Tibial artery (tissue), 4 donors: ENCODE data around the gene CALML6.
"Not testable (repeated sequence)": the region's sequence is repeated elsewhere in the genome, so short reads cannot be mapped to it uniquely, and the experiment has no call there.

Experiments
- DNase-seq, 2 donors: peaks; one replicate each; pipeline ENCODE4 v3.0.0-alpha.2; 2019
- H3K27ac ChIP-seq, 2 donors: fragments of 200-600 bp; sonication (generic) in 1 of 2; 1 replicate in 1 of 2; 2 replicates in 1 of 2; pipeline ENCODE4 v1.5.1; 2018 to 2019; ENCODE audit warnings: mild to moderate bottlenecking in 1 of 2
- H3K27me3 ChIP-seq, 2 donors: fragments of 200-600 bp; sonication (generic) in 1 of 2; one replicate each; pipeline versions ENCODE4 v1.5.1 to v1.6.0; 2016 to 2019
- H3K36me3 ChIP-seq, 3 donors: fragments of 200-600 bp; sonication (generic) in 2 of 3; one replicate each; pipeline ENCODE4 v1.5.1; 2016 to 2019; ENCODE audit warnings: mild to moderate bottlenecking in 2 of 3
- H3K4me1 ChIP-seq, 4 donors: fragments of 200-600 bp; sonication (generic) in 2 of 4; 1 replicate in 3 of 4; 2 replicates in 1 of 4; pipeline ENCODE4 v1.5.1; 2016 to 2019
- H3K4me3 ChIP-seq, 2 donors: fragments of 200-600 bp; sonication (generic) in 1 of 2; 1 replicate in 1 of 2; 2 replicates in 1 of 2; pipeline ENCODE4 v1.5.1; 2018 to 2019; ENCODE audit warnings: mild to moderate bottlenecking in 2 of 2
- H3K9me3 ChIP-seq, 3 donors: fragments of 200-600 bp; sonication (generic) in 1 of 3; one replicate each; pipeline ENCODE4 v1.5.1; 2016 to 2019
- intact Hi-C: fragments of 100-400 bp; cut with DNase I; formaldehyde crosslinking; loops from one replicate; pipeline ENCODE4 v1.15.0; 2023; ENCODE audit warnings: low total_unique reads
- TF ChIP-seq, protein P1 (sequence below), 2 experiments: fragments of 200-600 bp in 1 of 2; fragments of 450-650 bp in 1 of 2; IDR thresholded peaks; one replicate each; pipeline ENCODE4 v1.5.1; 2017 to 2019; ENCODE audit warnings: antibody characterized with exemption in 2 of 2, mild to moderate bottlenecking in 1 of 2, moderate library complexity in 1 of 2

CALML6 gene

GRCh38 chr1:1880617-1881312 lies 34.3 kb upstream of the CALML6 start:
- intact Hi-C loops, result no loop called here
- peaks cover 0 to 8% (median 7%) of the 10 kb centered on the region in 3 donors for H3K36me3 ChIP-seq
- peaks cover 0 to 89% (median 46%) of the 10 kb centered on the region in 4 donors for H3K4me1 ChIP-seq
- DNase-seq, result no peak
- no peaks in the 10 kb centered on the region for H3K27me3 ChIP-seq
- TF ChIP-seq, protein P1, sequence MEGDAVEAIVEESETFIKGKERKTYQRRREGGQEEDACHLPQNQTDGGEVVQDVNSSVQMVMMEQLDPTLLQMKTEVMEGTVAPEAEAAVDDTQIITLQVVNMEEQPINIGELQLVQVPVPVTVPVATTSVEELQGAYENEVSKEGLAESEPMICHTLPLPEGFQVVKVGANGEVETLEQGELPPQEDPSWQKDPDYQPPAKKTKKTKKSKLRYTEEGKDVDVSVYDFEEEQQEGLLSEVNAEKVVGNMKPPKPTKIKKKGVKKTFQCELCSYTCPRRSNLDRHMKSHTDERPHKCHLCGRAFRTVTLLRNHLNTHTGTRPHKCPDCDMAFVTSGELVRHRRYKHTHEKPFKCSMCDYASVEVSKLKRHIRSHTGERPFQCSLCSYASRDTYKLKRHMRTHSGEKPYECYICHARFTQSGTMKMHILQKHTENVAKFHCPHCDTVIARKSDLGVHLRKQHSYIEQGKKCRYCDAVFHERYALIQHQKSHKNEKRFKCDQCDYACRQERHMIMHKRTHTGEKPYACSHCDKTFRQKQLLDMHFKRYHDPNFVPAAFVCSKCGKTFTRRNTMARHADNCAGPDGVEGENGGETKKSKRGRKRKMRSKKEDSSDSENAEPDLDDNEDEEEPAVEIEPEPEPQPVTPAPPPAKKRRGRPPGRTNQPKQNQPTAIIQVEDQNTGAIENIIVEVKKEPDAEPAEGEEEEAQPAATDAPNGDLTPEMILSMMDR (IDR thresholded peaks at IDR 0.05), result no peak
- H3K9me3 ChIP-seq, result no peaks in the 10 kb centered on the region
- no peak overlapping the region for H3K4me3 ChIP-seq
- no peak overlapping the region for H3K27ac ChIP-seq

GRCh38 chr1:1881727-1882126 lies 33.3 kb upstream of the CALML6 start:
- no peaks in the 10 kb centered on the region for H3K36me3 ChIP-seq
- H3K27me3 ChIP-seq, result no peaks in the 10 kb centered on the region
- H3K4me1 ChIP-seq, result peaks cover 0 to 89% (median 41%) of the 10 kb centered on the region in 4 donors
- H3K27ac ChIP-seq, result no peak overlapping the region
- no peak for DNase-seq
- H3K9me3 ChIP-seq, result no peaks in the 10 kb centered on the region
- intact Hi-C loops, result no loop called here
- TF ChIP-seq, protein P1 (IDR thresholded peaks at IDR 0.05), result no peak
- no peak overlapping the region for H3K4me3 ChIP-seq

DNA sequence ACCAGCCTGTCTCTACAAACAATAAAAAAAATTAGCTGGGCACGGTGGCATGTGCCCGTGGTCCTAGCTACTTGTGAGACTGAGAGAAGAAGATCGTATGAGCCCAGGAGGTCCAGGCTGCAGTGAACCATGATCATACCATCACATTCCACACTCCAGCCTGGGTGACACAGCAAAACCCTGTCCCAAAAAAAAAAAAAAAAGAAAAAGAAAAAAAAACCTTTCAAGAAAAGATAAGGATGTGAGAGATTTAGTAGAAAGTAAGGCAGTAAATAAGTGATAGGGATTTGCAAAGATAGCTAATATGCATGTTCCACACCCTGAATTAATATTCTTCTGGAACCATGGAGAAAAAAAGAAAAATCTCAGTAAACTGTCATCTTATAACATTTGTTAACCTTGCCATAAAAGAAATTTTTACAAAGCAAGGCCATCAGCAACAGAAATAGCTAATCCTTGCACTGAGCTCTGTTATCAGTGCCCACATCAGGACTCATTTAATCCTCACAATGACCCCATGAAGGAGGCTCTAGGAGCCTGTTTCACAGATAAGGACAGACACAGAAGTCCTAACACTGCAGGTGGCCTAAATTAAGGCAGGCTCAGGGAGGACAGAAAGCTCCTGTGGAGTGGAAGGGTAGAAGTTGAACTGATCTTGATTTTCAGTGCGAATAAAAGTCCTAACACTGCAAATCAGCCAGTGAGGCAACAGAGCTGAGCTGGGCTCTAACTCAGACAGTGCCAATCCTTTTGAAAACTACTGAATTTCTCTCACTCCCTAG lies 31.8 kb upstream of the CALML6 start:
- peak overlapping the region in 1 of 2 donors; percentile 48 for H3K27ac ChIP-seq
- H3K4me3 ChIP-seq, result no peak overlapping the region
- H3K27me3 ChIP-seq, result no peaks in the 10 kb centered on the region
- TF ChIP-seq, protein P1 (IDR thresholded peaks at IDR 0.05), result no peak
- H3K36me3 ChIP-seq, result no peaks in the 10 kb centered on the region
- no peak for DNase-seq
- peaks cover 0 to 89% (median 44%) of the 10 kb centered on the region in 4 donors for H3K4me1 ChIP-seq
- intact Hi-C loops, result no loop called here
- no peaks in the 10 kb centered on the region for H3K9me3 ChIP-seq

DNA sequence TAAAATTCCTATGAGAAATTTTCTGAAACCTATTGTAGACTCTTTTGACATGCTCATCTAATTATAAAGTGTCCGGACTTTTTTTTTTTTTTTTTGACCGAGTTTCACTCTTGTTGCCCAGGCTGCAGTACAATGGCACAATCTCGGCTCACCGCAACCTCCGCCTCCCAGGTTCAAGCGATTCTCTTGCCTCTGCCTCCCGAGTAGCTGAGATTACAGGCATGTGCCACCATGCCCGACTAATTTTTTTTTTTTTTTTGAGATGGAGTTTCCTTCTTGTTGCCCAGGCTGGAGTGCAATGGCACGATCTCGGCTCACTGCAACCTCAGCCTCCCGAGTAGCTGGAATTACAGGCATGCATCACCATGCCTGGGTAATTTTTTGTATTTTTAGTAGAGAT lies 31.2 kb upstream of the CALML6 start:
- H3K9me3 ChIP-seq, intact Hi-C loops, DNase-seq, H3K36me3 ChIP-seq, H3K4me3 ChIP-seq, H3K27me3 ChIP-seq: not testable (repeated sequence)
- H3K27ac ChIP-seq, result peak overlapping the region in 1 of 2 donors; percentile 48
- peaks cover 0 to 89% (median 45%) of the 10 kb centered on the region in 4 donors for H3K4me1 ChIP-seq

- intact Hi-C loops, result no loop called here
- H3K9me3 ChIP-seq, result no peaks in the 10 kb centered on the region
- TF ChIP-seq, protein P1 (IDR thresholded peaks at IDR 0.05), result no peak
- H3K27me3 ChIP-seq, result no peaks in the 10 kb centered on the region
- H3K27ac ChIP-seq, result peak overlapping the region; percentile 92 to 96
- H3K4me1 ChIP-seq, result peaks cover 0 to 64% (median 35%) of the 10 kb centered on the region in 4 donors
- no peak for DNase-seq
- H3K36me3 ChIP-seq, result no peaks in the 10 kb centered on the region
- H3K4me3 ChIP-seq, result peak overlapping the region; percentile 90 to 95
Observed at GRCh38 chr1:1889090-1889750, 25.8 kb upstream of the CALML6 start.
